ENCODE measurements around the gene COG5.
"Not testable (repeated sequence)": the region's sequence is repeated elsewhere in the genome, so short reads cannot be mapped to it uniquely, and the experiment has no call there.

COG5 gene

GRCh38 chr7:107276220-107276827 lies 287.4 kb downstream of the COG5 start:
- no peak for DNase-seq (ENCODE audit: low read depth)

GRCh38 chr7:107274506-107274905 lies 289.2 kb downstream of the COG5 start:
- DNase-seq (ENCODE audit: low read depth) = no peak

- DNase-seq (ENCODE audit: low read depth) = no peak
Observed at GRCh38 chr7:107269790-107270189, 293.9 kb downstream of the COG5 start.

- DNase-seq (ENCODE audit: low read depth) = no peak
Observed at GRCh38 chr7:107268594-107268993, 295.1 kb downstream of the COG5 start.

GRCh38 chr7:107267138-107267537 lies 296.6 kb downstream of the COG5 start:
- DNase-seq (ENCODE audit: low read depth) = no peak

- no peak for DNase-seq (ENCODE audit: low read depth)
Observed at GRCh38 chr7:107264723-107265122, 299.0 kb downstream of the COG5 start.

GRCh38 chr7:107262857-107263256 lies 300.9 kb downstream of the COG5 start:
- DNase-seq (ENCODE audit: low read depth) = no peak

- no peak for DNase-seq (ENCODE audit: low read depth)
Observed at GRCh38 chr7:107258737-107259136, 305.0 kb downstream of the COG5 start.

- DNase-seq (ENCODE audit: low read depth) = no peak
Observed at GRCh38 chr7:107255602-107256001, 308.1 kb downstream of the COG5 start.

- no peak for DNase-seq (ENCODE audit: low read depth)
Observed at GRCh38 chr7:107254398-107254985, 309.2 kb downstream of the COG5 start.

GRCh38 chr7:107253599-107253998 lies 310.1 kb downstream of the COG5 start:
- DNase-seq (ENCODE audit: low read depth) = no peak

- DNase-seq (ENCODE audit: low read depth) = no peak
Observed at GRCh38 chr7:107251963-107252362, 311.8 kb downstream of the COG5 start.

- DNase-seq (ENCODE audit: low read depth) = no peak
Observed at GRCh38 chr7:107248551-107249316, 315.0 kb downstream of the COG5 start.

GRCh38 chr7:107246836-107247235 lies 316.9 kb downstream of the COG5 start:
- DNase-seq (ENCODE audit: low read depth) = not testable (repeated sequence)

- DNase-seq (ENCODE audit: low read depth) = no peak
Observed at GRCh38 chr7:107244613-107245012, 319.1 kb downstream of the COG5 start.

- no peak for DNase-seq (ENCODE audit: low read depth)
Observed at GRCh38 chr7:107242267-107242666, 321.5 kb downstream of the COG5 start.

GRCh38 chr7:107237451-107237850 lies 326.3 kb downstream of the COG5 start:
- no peak for DNase-seq (ENCODE audit: low read depth)

- DNase-seq (ENCODE audit: low read depth) = no peak
Observed at GRCh38 chr7:107236862-107237261, 326.9 kb downstream of the COG5 start.

GRCh38 chr7:107234436-107234835 lies 329.3 kb downstream of the COG5 start:
- DNase-seq (ENCODE audit: low read depth) = no peak

GRCh38 chr7:107233981-107234380 lies 329.7 kb downstream of the COG5 start:
- no peak for DNase-seq (ENCODE audit: low read depth)

- DNase-seq (ENCODE audit: low read depth) = no peak
Observed at GRCh38 chr7:107233174-107233573, 330.5 kb downstream of the COG5 start.

GRCh38 chr7:107232568-107233090 lies 331.1 kb downstream of the COG5 start:
- no peak for DNase-seq (ENCODE audit: low read depth)

GRCh38 chr7:107230334-107230733 lies 333.4 kb downstream of the COG5 start:
- no peak for DNase-seq (ENCODE audit: low read depth)
